Endometrial microvascular endothelial cells (primary cell): ENCODE measurements around the gene DNAH6. TPM values are rescaled to one million over a fixed set of nuclear protein-coding genes. Genes with fewer than 3 reads are reported as not detected.

ENCODE experiments used
- in situ Hi-C: cut with HindIII; loops from 2 replicates; pipeline ENCODE4 v1.10.0; 2017; ENCODE audit warnings: low sequenced_read_pairs, low pct_unique_long_range_greater_than_20kb; ENCODE audit errors: inconsistent ontology term
- total RNA-seq: library from RNA; depleted of rRNA; stranded (reverse); fragments of >200 nt; gene quantifications from one replicate; pipeline ENCODE4 v1.2.3, GENCODE V29; 2015; ENCODE audit errors: inconsistent ontology term

The DNAH6 gene
- total RNA-seq, 1 donor from 2014 or later = 0.19 TPM

DNA sequence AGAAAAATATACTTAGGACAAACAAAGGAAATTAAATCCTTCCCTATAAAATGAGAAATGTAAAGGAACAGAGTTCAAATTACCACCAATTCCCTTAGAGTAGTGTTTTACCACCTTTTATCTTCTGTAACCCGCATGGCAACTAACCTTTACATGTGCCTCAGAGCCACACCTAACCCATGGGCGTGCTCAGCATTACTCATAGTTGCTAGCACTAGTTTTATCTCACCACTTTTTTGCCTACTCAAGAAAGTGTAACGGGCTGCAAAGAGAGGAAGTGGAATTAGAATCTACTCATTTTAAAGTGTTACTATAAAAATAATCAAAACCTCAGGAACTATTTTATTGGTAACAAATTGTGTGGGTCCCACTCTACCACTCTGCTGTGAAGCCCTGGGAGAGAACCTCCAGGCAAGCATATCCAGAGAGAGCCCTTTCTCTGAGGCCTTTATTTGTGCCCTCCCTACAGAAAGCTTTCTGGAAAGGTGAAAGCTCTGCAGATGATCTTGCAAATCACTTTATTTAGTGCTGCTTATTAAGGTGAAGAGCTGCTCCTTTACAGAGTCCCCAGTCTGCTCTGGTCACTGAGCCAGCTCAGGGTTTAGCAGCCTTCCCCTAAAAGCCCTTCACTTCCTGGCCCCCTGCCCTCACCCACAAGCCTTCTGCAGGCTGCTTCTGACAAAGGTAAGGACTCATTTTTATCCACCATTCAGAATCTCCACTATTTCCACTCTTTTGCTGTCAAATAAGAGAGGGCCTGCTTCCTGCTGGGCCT, 265.8 kb downstream of the DNAH6 start:
- in situ Hi-C loops = no loop called here

DNA sequence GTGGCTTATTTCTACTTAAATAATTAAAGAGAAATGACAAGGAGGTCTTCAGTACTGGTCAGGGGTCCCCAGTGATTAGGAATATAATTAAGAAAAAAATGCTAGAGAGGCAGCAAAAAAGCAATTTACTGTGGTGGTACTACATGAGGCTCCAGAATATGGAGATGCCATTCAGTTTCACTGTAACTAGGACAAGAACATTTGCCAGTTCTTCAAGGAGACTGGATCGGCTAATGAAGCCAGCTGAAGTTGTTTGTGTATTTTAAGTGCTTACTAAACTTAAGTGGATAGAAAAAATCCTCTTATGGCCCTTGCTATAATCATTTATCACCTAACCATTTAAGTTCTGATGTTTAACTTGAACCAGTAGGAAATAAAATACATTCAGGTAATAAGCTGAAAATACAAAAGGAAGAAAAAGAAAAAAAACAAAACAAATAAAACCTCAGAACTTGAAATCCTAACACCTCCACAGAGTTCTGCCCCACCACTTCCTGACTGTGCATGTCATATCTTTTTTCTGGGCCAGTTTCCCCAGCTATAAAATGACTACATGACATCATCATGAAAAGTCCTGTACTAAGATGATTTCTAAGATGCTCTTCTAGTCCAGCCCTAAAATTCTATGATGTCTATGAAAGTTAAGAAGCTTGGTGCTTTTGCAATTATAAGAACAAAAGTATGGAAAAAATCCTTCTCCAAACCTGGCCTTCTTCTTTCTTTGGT, 266.6 kb downstream of the DNAH6 start:
- in situ Hi-C loops = no loop called here

DNA sequence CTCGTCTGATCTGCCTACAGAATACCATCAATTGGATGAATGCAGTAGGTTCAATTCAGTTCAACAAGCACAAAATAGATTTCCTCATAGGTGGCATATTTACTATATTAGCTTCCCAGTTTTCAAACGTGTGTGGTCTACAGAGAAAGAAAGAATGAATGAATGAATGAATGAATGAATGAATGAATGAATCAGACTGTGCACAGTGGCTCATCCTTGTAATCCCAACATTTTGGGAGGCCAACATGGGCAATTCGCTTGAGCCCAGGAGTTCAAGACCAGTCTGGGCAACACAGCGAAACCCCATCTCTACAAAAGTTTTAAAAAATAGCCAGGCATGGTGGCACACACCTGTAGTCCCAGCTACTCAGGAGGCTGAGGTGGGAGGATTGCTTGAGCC, 269.7 kb downstream of the DNAH6 start:
- in situ Hi-C loops = no loop called here

DNA sequence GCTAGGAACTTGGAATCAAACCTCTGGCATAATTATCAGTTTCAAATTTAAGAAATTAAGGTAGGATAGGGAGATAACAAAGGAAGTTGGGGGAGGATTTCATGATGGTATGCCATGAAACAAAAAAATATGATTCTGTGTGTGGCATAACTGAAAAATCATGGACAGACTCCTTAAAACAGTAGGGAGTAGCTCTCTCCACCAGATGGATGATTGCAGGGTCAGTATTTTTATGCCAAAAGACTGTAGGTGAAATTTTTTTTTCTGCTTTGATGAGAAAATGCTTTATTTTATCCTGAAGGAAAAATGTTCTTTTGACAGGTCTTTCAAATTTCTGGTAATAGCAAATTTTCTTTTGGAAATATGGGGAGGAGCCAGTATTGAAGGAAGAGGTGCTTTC, 270.3 kb downstream of the DNAH6 start:
- in situ Hi-C loops = no loop called here

DNA sequence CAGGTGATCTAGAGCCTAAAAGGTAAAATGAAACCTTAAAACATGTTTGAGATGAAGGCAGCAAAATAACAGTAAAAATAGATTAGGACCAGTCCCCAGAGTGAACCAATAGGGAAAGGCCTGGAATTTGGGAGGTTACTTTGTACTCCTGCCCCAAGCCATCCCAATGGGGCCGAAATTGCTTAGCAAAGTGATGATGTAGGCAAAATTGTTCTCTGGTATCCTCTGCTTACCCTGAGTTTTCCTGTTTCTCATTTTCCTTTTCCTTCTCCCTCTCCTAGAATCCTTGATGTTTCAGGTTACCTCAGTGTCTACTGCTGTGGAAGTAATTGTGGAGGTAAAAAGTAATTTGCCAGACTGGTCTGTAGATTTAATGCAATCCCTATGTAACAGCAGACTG, 271.7 kb downstream of the DNAH6 start:
- in situ Hi-C loops = no loop called here

DNA sequence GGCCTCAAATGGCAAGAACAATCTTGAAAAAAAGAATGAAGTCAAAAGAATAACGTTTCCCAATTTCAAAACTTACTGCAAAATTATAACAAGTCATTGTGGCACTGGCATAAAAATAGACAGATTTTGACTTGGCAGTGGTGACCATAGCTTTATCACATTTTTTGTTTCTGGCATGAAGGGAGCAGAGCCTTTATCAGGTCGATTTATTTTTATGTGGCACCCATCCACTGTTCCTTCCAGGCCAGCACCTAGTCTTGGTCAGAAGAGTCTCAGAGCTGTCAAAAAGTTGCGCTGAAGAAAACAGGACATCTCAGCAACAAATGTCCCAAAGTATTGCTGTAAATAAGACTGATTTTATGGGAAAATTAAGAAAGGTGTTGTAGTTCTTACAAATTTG, 272.2 kb downstream of the DNAH6 start:
- in situ Hi-C loops = no loop called here

DNA sequence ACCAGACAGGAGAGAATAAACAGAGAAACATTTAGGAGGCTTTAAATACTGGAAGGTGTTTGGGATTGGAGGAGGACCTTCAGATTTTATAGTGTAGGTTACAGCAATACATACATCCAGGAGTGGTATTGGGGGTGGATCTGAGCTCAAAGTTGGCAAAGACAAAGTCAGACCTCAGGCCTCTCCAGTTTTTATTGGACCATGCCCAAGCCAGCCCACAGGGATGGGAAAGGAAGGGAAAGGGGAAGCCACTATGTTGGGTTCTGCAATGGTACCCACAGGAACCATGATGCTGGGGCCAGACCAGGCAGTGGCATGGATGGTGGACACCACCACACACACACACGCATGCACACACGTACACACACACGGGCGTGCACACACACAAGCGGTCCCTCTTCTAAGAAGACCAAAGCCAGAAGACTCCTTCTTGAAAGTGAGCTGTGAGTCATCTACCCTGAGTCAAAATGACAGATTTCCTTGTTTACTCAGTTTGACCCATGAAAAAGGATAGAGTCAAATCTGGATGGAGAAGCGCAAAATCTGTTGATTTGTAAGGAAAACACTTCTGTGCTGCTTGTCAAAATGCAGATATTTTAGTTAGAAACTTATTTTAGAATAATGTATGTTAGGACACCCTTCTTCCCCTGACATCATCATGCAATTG, 276.7 kb downstream of the DNAH6 start:
- in situ Hi-C loops = no loop called here

DNA sequence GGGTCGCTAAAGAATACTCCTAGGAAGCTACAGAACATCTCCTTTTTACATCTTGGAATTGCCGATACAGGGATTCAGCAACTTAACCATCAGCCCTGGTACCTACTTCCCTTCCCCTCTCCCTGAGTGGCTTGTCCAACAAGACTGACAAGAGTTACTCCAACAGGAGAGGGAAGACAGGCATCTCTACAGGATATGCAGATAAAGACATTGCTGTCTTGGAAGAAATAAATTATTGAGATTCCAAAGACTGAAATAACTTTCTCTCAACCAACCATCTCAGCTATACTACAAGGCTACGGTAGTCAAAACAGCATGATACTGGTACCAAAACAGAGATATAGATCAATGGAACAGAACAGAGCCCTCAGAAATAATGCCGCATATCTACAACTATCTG, 277.3 kb downstream of the DNAH6 start:
- in situ Hi-C loops = no loop called here

DNA sequence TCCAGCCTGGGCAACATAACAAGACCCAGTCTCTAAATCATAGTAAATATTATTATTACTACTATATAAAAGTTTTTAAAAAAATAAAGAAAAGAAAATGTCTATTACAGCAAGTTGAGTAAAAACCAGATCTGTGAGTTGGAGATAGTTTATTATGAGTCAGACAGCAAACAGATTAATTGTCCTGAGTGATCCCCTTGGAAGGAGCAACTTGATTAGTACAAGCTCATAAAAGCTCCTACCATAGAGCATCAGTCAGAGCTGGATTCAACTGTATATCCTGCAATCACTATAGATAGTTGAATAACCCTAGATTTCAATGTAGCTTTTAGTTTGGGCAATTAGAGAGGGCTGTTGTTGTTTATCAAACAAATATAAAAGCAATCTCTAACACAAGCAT, 280.5 kb downstream of the DNAH6 start:
- in situ Hi-C loops = no loop called here

DNA sequence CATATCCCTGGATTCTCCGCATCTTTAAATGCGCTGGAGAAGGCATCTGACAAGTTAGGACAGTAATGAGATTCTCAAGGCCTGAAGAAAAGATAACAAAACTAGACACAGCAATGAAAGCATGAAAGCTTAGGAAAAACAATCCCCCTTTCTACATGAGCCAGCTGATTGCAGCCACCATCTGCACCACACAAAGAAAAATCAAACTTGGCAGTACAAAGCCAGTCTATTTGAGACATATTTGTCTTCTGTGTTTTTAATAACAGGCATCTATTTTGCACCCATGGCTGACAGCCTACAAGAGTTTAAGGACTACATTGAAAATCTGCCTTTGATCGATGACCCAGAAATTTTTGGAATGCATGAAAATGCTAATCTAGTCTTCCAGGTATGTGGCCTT, 281.0 kb downstream of the DNAH6 start:
- in situ Hi-C loops = no loop called here

DNA sequence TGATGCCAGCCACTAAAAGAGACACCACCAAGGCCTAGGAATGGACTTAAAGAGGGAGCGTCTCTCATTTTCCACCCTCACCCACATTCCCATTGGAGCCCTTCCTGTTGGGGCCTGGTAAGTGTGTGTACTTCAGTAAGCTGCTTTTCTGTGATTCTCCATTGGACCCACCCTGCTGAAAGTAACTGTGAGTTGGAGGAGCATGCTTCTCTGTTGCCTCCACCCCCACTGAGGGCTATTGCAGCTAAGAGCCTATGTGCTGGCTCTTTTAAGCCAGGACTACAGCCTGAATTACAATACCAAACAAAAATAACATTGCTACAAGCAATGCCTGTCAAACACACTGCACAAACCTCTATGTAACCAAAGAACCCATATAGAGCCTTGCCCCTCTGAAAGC, 283.5 kb downstream of the DNAH6 start:
- in situ Hi-C loops = no loop called here

DNA sequence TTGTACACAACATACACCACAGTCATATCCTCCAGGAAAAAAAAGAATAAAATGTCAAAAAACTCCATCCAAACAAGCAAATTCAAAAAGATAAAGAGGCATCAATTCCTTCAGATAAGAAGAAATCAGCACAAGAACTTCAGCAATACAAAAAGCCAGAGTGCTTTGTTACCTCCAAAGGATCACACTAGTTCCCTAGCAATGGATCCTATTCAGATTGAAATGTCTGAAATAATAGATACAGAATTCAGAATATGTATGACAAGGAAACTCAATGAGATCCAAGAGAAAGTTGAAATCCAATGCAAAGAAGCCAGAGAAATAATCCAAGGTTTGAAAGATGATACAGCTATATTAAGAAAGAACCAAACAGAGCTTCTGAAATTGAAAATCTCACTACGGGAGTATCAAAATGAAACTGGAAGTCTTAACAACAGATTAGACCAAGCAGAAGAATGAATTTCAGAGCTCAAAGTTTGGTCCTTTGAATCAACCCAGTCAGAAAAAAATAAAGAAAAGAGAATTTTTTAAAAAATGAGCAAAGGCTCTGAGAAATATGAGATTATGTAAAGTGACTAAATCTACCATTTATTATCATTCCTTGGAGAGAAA, 284.0 kb downstream of the DNAH6 start:
- in situ Hi-C loops = no loop called here

DNA sequence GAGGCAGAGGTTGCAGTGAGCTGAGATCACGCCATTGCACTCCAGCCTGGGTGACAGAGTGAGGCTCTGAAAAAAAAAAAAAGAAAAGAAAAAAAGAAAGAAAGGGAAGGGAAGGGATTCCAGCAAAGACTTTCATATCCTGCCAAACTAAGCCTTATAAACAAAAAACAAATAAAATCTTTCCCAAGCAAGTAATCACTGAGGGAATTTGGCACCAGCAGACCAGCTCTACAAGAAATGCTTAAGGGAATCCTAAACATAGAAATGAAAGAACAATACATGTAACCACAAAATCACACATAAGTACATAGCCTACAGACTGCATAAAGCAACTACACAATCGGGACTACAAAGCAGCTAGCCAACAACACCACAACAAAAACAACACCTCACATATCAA, 285.5 kb downstream of the DNAH6 start:
- in situ Hi-C loops = no loop called here

DNA sequence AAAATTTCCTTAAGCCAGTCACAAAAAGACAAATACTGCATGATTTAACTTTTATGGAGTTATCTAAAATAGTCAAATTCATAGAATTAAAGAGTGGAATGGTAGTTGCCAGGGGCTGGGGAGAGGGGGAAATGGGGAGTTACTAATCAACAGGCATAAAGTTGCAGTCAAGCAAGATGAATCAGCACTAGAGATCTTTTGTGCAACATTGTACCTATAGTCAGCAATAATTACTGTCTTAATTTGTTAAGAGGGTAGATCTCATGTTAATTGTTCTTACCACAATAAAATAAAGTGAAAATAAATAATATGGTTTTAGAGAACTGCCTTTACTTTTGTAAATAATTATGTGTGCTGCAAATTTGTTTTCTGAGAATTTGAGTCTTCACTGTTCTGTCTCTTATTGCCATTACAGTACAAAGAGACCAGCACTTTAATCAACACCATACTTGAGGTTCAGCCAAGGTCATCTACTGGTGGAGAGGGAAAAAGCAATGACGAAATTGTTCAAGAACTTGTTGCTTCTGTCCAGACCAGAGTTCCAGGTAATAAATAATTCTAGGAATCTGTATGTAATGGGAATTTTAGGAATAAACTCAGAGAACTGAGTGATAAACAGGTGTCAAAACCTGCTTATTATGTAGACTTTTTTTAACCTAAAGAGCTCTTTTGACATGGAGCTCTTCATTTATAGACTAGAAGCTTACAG, 289.1 kb downstream of the DNAH6 start:
- in situ Hi-C loops = no loop called here

DNA sequence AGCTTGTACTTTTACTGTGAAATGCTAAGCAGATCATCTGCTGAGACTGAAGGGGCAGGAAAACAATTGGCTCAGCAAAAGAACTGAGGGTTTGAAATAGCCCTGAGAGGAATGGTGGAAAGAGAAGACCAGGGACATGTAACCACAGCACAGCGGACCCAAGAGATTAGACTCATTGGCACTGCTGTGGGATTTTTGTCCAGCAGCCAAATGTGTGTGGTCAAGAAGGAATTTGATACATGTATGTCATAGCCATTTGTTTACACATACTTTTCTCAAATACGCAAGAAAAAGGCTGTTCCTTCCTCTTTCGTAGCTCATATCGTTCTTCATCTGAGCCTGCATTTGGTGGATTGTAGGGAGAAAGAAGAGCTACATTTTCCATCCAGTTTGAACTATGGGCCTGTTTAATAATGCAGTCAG, 290.8 kb downstream of the DNAH6 start:
- in situ Hi-C loops = no loop called here

DNA sequence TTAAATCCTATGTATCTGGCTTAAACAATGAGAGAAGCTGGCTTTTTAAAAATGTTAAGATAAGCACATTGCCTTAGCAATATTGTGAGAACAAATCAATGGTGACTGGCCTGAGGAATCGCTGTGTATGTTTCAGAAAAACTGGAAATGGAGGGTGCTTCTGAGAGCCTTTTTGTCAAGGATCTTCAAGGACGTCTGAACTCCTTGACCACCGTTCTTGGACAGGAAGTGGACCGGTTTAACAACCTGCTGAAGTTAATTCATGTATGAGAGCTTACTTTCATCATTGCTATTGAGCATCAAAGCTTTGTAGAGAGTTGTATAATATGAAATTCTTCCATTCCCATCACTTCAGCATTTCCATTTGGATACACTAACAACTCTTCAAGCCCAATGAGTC, 292.0 kb downstream of the DNAH6 start:
- in situ Hi-C loops = no loop called here

DNA sequence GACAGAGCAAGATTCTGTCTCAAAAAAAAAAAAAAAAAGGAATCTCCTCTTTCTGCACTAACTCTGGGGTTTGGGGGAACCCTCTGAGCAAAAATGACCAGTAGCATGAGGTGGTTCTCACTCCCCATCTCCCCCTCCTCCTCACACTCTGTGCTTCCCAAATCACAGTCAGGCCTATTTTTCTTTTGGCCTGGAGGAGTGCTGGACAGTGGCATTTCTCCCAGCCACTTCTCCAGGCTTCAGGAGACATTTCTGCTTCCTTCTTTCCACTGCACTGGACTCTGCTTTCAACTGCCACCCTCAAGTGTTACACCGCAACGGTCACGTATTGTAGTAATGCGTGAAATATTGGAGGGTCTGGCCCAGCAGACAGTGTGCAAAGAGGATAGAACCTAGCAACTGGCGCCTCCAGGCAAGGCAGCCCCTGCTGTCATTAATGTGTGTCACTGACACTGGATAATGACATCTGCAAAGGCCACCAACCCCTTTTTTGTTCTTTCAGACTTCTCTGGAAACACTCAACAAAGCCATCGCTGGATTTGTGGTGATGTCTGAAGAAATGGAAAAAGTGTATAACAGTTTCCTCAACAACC, 295.6 kb downstream of the DNAH6 start:
- in situ Hi-C loops = no loop called here

DNA sequence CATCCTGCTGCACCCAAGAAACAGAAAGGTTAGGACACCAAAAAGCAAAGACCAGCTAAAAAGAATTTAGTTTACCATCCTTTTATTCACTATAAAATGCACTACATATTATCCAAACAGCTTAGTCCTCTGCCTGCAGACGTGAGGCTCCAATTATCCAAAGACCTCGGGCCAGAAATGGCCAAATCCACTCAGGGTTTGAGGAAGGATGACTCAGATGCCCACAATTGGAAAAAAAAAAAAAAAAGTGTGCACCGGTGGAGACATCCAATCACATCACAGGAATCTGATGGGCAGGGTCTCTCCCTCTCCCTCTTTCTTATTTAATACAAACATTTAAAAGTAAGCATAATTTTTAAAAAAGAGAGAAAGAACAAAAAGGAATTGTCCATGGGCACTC, 298.8 kb downstream of the DNAH6 start:
- in situ Hi-C loops = no loop called here
